ENCODE data around the gene LANCL2.

Gene LANCL2

DNA sequence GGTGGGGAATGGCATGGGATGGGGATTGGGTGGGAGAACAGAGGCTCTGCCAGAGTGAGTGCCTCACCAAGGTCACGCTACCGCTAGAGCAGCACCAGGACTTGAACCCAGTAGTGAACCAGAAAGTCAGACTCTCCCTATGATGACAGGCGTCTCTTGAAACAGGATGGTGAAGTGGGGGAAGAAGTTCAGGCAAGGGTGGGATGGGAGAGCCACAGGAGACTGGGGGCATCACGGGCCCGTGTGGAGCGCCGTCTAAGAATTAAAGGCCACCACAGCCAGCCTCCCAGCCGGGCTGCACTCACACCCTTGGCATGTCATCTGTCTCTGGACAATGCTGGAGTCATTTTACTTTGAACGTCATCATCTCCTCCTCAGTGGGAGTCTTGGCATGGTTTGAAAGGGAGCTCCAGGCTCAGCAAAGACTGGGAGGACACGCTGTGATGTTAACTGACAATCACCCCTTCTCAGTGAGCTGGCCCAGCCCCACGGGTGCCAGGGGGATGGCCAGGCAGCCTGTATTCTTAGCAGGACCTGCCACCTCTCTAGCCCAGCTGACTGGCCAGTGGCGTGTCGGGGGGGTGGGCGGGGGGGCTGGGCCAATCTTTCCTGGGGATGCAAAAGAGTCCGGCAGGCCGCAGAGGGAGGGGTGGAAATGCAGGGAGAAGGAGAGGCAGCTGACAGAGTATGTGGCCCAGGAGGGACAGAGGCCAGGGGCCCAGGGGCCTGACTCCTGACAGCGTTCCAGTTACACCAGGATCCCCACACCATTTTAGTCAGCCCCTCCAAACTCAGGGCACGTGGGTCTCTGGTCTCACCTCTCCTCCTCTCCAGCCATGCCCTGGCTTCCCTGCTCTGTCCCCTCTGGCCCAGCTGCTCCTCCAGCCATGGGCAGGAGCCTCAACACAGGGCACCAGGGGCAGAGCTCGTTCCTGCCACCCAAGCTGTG, 111.0 kb downstream of the LANCL2 start:
- Histone ChIP-seq H3K36me3 (ENCODE audit: control insufficient read depth, insufficient read depth, low read length) (peaks cover 49% of the 10 kb centered on the region), H3K27me3 (replicated peaks; ENCODE audit: control insufficient read depth, insufficient read depth, low read length) (no peaks in the 10 kb centered on the region), H3K4me3 (replicated peaks; ENCODE audit: low read depth, low read length) (no peak overlapping the region)
- no peak for DNase-seq (ENCODE audit: extremely low read depth, insufficient read length)
- TF ChIP-seq, protein P1, sequence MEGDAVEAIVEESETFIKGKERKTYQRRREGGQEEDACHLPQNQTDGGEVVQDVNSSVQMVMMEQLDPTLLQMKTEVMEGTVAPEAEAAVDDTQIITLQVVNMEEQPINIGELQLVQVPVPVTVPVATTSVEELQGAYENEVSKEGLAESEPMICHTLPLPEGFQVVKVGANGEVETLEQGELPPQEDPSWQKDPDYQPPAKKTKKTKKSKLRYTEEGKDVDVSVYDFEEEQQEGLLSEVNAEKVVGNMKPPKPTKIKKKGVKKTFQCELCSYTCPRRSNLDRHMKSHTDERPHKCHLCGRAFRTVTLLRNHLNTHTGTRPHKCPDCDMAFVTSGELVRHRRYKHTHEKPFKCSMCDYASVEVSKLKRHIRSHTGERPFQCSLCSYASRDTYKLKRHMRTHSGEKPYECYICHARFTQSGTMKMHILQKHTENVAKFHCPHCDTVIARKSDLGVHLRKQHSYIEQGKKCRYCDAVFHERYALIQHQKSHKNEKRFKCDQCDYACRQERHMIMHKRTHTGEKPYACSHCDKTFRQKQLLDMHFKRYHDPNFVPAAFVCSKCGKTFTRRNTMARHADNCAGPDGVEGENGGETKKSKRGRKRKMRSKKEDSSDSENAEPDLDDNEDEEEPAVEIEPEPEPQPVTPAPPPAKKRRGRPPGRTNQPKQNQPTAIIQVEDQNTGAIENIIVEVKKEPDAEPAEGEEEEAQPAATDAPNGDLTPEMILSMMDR (IDR thresholded peaks at IDR 0.05; ENCODE audit: insufficient read depth, low read length, poor library complexity, severe bottlenecking), result no peak

GRCh38 chr7:55476852-55477780, 112.0 kb downstream of the LANCL2 start:
- no peak for DNase-seq (ENCODE audit: extremely low read depth, insufficient read length)
- Histone ChIP-seq H3K4me3 (replicated peaks; ENCODE audit: low read depth, low read length) (no peak overlapping the region), H3K36me3 (ENCODE audit: control insufficient read depth, insufficient read depth, low read length) (peaks cover 51% of the 10 kb centered on the region)

DNA sequence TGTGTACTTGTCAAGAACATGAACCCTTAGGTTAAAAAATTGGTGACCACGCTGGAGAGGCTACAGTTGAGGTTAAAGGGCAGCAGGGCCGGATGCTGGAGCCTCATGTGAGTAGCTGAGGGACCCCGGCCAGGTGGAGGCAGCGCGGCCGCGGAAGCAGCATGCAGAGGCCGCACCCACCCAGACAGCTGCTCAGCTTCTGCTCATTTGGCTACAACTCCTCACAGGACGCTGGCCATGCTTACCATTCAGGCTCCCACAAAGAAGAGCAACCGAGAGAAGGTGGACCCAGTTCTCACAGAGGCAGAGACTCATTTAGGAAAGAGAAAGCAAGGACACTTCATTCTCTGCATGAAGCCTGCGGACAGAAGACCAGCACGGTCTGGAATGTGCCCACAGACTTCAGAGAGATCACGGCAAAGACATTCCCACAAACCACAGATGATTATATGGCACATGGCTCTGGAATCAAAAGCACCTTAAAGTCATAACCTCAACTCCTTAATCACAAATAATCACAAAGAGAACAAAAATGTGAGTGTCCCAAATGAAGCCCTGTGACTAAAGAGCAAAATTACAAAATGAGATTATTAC, 112.7 kb downstream of the LANCL2 start:
- DNase-seq (ENCODE audit: extremely low read depth, insufficient read length), result no peak
- no peak overlapping the region for H3K4me3 ChIP-seq (replicated peaks; ENCODE audit: low read depth, low read length)
- TF ChIP-seq, protein P1 (IDR thresholded peaks at IDR 0.05; ENCODE audit: insufficient read depth, low read length, poor library complexity, severe bottlenecking), result no peak

More at GRCh38 chr7:55476852-55477780, 112.0 kb downstream of the LANCL2 start:
- TF ChIP-seq, protein P1 (IDR thresholded peaks at IDR 0.05; ENCODE audit: insufficient read depth, low read length, poor library complexity, severe bottlenecking), result no peak
- no peaks in the 10 kb centered on the region for H3K27me3 ChIP-seq (replicated peaks; ENCODE audit: control insufficient read depth, insufficient read depth, low read length)

DNA sequence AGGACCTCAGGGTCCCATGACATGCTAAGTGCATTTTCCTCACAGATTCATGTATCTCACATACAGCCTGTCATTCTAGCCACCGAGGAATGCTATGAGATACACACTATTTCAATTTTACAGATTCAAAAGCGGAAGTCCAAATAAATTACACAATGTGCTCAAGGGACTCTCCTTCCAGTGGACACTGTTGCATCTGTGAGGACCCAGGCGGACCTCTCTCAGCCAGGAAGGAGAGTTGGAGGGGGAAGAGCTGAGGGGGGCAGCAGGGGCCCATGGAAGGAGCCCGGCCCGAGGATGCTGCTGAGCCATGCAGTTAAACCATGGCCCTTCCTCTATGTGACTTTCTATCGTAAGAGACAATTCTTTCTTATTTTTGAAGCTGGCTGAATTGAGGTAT, 113.6 kb downstream of the LANCL2 start:
- no peak for DNase-seq (ENCODE audit: extremely low read depth, insufficient read length)
- Histone ChIP-seq H3K4me3 (replicated peaks; ENCODE audit: low read depth, low read length) (no peak overlapping the region), H3K36me3 (ENCODE audit: control insufficient read depth, insufficient read depth, low read length) (peaks cover 49% of the 10 kb centered on the region), H3K27me3 (replicated peaks; ENCODE audit: control insufficient read depth, insufficient read depth, low read length) (no peaks in the 10 kb centered on the region)
- TF ChIP-seq, protein P1 (IDR thresholded peaks at IDR 0.05; ENCODE audit: insufficient read depth, low read length, poor library complexity, severe bottlenecking), result no peak

More for the DNA sequence above, 112.7 kb downstream of the LANCL2 start:
- Histone ChIP-seq H3K27me3 (replicated peaks; ENCODE audit: control insufficient read depth, insufficient read depth, low read length) (no peaks in the 10 kb centered on the region), H3K36me3 (ENCODE audit: control insufficient read depth, insufficient read depth, low read length) (peaks cover 51% of the 10 kb centered on the region)

GRCh38 chr7:55481155-55481554, 116.0 kb downstream of the LANCL2 start:
- Histone ChIP-seq H3K27me3 (replicated peaks; ENCODE audit: control insufficient read depth, insufficient read depth, low read length) (no peaks in the 10 kb centered on the region), H3K36me3 (ENCODE audit: control insufficient read depth, insufficient read depth, low read length) (peaks cover 43% of the 10 kb centered on the region), H3K4me3 (replicated peaks; ENCODE audit: low read depth, low read length) (no peak overlapping the region)
- DNase-seq (ENCODE audit: extremely low read depth, insufficient read length), result no peak
- TF ChIP-seq, protein P1 (IDR thresholded peaks at IDR 0.05; ENCODE audit: insufficient read depth, low read length, poor library complexity, severe bottlenecking), result no peak

All from GM06990 (cell line).